ENCODE results near the gene BBS7. TPM values are rescaled to one million over a fixed set of nuclear protein-coding genes. Genes with fewer than 3 reads are reported as not detected.

The BBS7 gene
- total and polyA plus RNA-seq, 2 donors (not counting 3 experiments of a cell fraction or from before 2014, with no cell fraction given): 20.0 to 21.7 TPM

- Histone ChIP-seq H3K36me3 (ENCODE audit: control insufficient read depth in 2 of 2, extremely low read depth in 1 of 2, insufficient read depth in 2 of 2, low read length in 2 of 2) (no peaks in the 10 kb centered on the region), H3K79me2 (ENCODE audit: control insufficient read depth, insufficient read depth, low read length) (no peaks in the 10 kb centered on the region), H3K27ac (ENCODE audit: insufficient read depth, low read depth, low read length) (no peak overlapping the region), H3K4me2 (ENCODE audit: insufficient read depth, low read length) (no peak overlapping the region), H3K9me3 (replicated peaks; ENCODE audit: control insufficient read depth, insufficient read depth, low read length) (no peaks in the 10 kb centered on the region), H3K27me3 (ENCODE audit: control insufficient read depth in 2 of 2, insufficient read depth in 2 of 2, low read length in 2 of 2) (peaks cover 5 to 20% of the 10 kb centered on the region in 2 experiments), H3K9me1 (replicated peaks; ENCODE audit: control insufficient read depth, extremely low read depth, insufficient read depth, low read length) (no peaks in the 10 kb centered on the region), H4K20me1 (replicated peaks; ENCODE audit: control insufficient read depth, extremely low read depth, insufficient read depth, low read length) (no peaks in the 10 kb centered on the region), H3K4me1 (ENCODE audit: control insufficient read depth, extremely low read depth, insufficient read depth, low read length) (no peaks in the 10 kb centered on the region), H2AFZ (ENCODE audit: low read depth, low read length) (no peak overlapping the region), H3K4me3 (replicated peaks in 1 of 3; ENCODE audit: insufficient read depth in 1 of 3, low read depth in 1 of 3, low read length in 3 of 3) (no peak overlapping the region), H3K9ac (replicated peaks; ENCODE audit: extremely low read depth, insufficient read depth, low read length) (no peak overlapping the region)
- POLR2A ChIA-PET: no interaction called here
- no peak for FAIRE-seq
- TF ChIP-seq JUN (IDR thresholded peaks at IDR 0.05; ENCODE audit: borderline replicate concordance, insufficient read depth, insufficient read length, low read depth) (no peak), MAX (IDR thresholded peaks at IDR 0.05; ENCODE audit: insufficient read depth, insufficient read length) (no peak), POLR2A (IDR thresholded peaks at IDR 0.05; ENCODE audit: low read depth, low read length) (no peak), CTCF (IDR thresholded peaks at IDR 0.05; ENCODE audit: extremely low read depth in 1 of 2, insufficient read depth in 1 of 2, low read depth in 1 of 2, low read length in 2 of 2) (no peak), GATA2 (IDR thresholded peaks at IDR 0.05; ENCODE audit: insufficient read depth, insufficient read length, low read depth, low read length) (no peak), MYC (IDR thresholded peaks at IDR 0.05; ENCODE audit: low read depth, low read length) (no peak), FOS (IDR thresholded peaks at IDR 0.05; ENCODE audit: borderline replicate concordance, insufficient read depth, low read length) (no peak), EZH2 (IDR thresholded peaks at IDR 0.05; ENCODE audit: borderline replicate concordance, low read depth, low read length, severe bottlenecking) (no peak), POLR2AphosphoS5 (IDR thresholded peaks at IDR 0.05; ENCODE audit: insufficient read depth, low read depth, low read length) (no peak)
- CTCF ChIA-PET: no interaction called here
- intact Hi-C loops (cut with micrococcal nuclease) (no loop called here), dilution Hi-C loops (cut with MboI; ENCODE audit: extremely low pct_ligation_motif_present, low sequenced_read_pairs) (no loop called here)
- no peak for DNase-seq (ENCODE audit: low read depth, low spot score)
- BruUV-seq (replicated peaks): no TSS peak
These were observed 38.1 kb upstream of the BBS7 start for GRCh38 chr4:121908346-121908745.
